Ovary (tissue), 9 donors: ENCODE results near the gene GTF3C1. TPM values are rescaled to one million over a fixed set of nuclear protein-coding genes. Genes with fewer than 3 reads are reported as not detected.

Experiments used
- DNase-seq, 5 donors: peaks; one replicate each; pipeline ENCODE4 v3.0.0-alpha.2; 2019 to 2020
- H3K27ac ChIP-seq, 2 donors: fragments of 200-600 bp; one replicate each; pipeline versions ENCODE4 v1.5.1 to v1.8.0; 2019 to 2022
- H3K27me3 ChIP-seq: fragments of 200-600 bp; one replicate; pipeline ENCODE4 v1.8.0; 2022
- H3K36me3 ChIP-seq: fragments of 200-600 bp; sonication (generic); one replicate; pipeline ENCODE4 v1.5.1; 2019
- H3K4me1 ChIP-seq: one replicate; pipeline ENCODE4 v1.8.1; 2013; ENCODE audit warnings: mild to moderate bottlenecking, moderate library complexity; ENCODE audit not compliant: insufficient read depth
- H3K4me3 ChIP-seq: fragments of 200-600 bp; sonication (generic); one replicate; pipeline ENCODE4 v1.5.1; 2017
- H3K9me3 ChIP-seq, 2 donors: fragments of 200-600 bp in 1 of 2; sonication (generic) in 1 of 2; one replicate each; pipeline versions ENCODE4 v1.5.1 to v1.8.1; 2013 to 2019; ENCODE audit warnings: mild to moderate bottlenecking in 1 of 2, moderate library complexity in 1 of 2
- EP300 ChIP-seq: sonication (generic); formaldehyde crosslinking; IDR thresholded peaks from one replicate; pipeline ENCODE4 v1.6.1; 2017; ENCODE audit warnings: antibody characterized with exemption
- POLR2A ChIP-seq: fragments of 450-650 bp; IDR thresholded peaks from one replicate; pipeline ENCODE4 v1.6.1; 2017; ENCODE audit warnings: antibody characterized with exemption, mild to moderate bottlenecking, moderate library complexity
- WGBS, 3 donors: extraction: QIAGEN DNeasy Blood & Tissue Kit in 1 of 3; methylation state at CpG; one replicate each; pipeline versions ENCODE4 v1.1.5 to v1.1.7; 2013 to 2017; 5-methylcytosine and 5-hydroxymethylcytosine counted together
- intact Hi-C, 4 donors: fragments of 100-400 bp; cut with DNase I; formaldehyde crosslinking; loops; one replicate each; pipeline versions ENCODE4 v1.11.0 to v1.15.1; 2022 to 2023
- polyA plus RNA-seq, 2 donors: library from polyadenylated mRNA; stranded (reverse); fragments of 200-250 nt in 1 of 2; fragments of 350-450 nt in 1 of 2; fragmentation: Illumina TruSeq in 1 of 2; extraction: RNeasy Lipid Tissue Mini Kit (QIAGEN cat#74804) in 1 of 2; gene quantifications; one replicate each; pipeline ENCODE4 v1.2.3, GENCODE V29; 2013 to 2014
- total RNA-seq, 7 donors: library from RNA; depleted of rRNA in 2 of 7; stranded (reverse); fragments of >200 nt in 2 of 7; fragmentation: NEBNext Ultra II Directional in 3 of 7; extraction: Animal tissue kit (Norgen Biotek cat#: 25700) in 3 of 7; gene quantifications; one replicate each; pipeline versions ENCODE4 v1.1.0 to v1.2.4, GENCODE V29; 2016 to 2023
- TF ChIP-seq, protein P1 (sequence below), 3 donors: fragments of 450-650 bp in 2 of 3; fragments of 200-600 bp in 1 of 3; IDR thresholded peaks; one replicate each; pipeline versions ENCODE4 v1.5.1 to v1.8.0; 2016 to 2022; ENCODE audit warnings: antibody characterized with exemption in 3 of 3, mild to moderate bottlenecking in 1 of 3
- donor health status: DM: no; HTN: no; CAD: no; lungs with moderate emphysema.
- donor health status: DM: no; HTN: no; CAD: no.
- donor health status: Bipolar disorder and iron deficiency.
- donor health status: DM: yes; HTN: yes; CAD: no.
- donor health status: DM: no; HTN: no; CAD: no.
- donor health status: DM: yes; HTN: yes; CAD: no.

The GTF3C1 gene
- total and polyA plus RNA-seq, 9 donors: 33.9 to 71.7 (median 52.7) TPM

DNA sequence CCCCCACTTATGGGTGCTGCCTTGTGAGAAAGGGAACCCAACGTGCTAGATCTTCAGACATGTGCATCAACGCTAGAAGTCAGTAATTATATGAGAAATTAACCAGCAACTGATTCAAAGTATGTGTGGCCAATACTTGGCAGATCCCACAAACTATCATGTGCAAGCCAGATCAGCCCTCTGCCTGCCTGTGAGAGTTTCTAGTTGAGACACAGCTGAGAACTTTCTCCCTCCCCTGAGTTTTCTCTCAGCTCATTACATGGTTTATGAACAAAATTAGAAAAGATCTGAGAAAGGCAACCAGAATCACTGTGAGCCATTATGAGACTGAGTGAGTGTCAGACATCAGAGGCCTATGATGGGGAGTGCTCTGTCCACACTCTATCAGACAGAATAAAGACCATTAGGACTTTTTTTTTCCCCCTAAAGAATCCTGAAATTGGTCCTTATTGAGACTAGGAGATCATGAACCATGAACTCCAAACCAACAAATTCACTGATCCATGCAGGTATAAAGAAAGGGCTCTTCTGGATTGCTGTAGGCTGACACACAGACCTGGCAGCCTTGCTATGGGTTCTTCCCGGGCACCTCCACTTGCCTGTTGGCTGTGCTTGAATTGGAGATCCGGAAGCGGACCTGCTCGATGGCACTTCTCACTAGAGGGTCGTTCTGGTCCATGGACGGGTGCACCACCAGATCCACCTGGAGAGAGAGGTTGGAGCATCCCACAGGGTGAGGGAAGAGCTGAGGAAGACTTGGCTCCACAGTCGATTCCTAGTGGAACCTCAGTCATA lies 51.5 kb downstream of the GTF3C1 start:
- TF ChIP-seq, protein P1, sequence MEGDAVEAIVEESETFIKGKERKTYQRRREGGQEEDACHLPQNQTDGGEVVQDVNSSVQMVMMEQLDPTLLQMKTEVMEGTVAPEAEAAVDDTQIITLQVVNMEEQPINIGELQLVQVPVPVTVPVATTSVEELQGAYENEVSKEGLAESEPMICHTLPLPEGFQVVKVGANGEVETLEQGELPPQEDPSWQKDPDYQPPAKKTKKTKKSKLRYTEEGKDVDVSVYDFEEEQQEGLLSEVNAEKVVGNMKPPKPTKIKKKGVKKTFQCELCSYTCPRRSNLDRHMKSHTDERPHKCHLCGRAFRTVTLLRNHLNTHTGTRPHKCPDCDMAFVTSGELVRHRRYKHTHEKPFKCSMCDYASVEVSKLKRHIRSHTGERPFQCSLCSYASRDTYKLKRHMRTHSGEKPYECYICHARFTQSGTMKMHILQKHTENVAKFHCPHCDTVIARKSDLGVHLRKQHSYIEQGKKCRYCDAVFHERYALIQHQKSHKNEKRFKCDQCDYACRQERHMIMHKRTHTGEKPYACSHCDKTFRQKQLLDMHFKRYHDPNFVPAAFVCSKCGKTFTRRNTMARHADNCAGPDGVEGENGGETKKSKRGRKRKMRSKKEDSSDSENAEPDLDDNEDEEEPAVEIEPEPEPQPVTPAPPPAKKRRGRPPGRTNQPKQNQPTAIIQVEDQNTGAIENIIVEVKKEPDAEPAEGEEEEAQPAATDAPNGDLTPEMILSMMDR (IDR thresholded peaks at IDR 0.05): no peak
- no peak for TF ChIP-seq EP300
- TF ChIP-seq POLR2A: no peak
- Histone ChIP-seq H3K4me3 (no peak overlapping the region), H3K27ac (no peak overlapping the region), H3K27me3 (no peaks in the 10 kb centered on the region), H3K36me3 (no peaks in the 10 kb centered on the region), H3K9me3 (no peaks in the 10 kb centered on the region), H3K4me1 (peaks cover 2% of the 10 kb centered on the region)
- intact Hi-C loops: no loop called here
- 82 to 88% (median 83%) methylated on average over 9 of the region's 9 CpGs for WGBS, 3 donors
- no peak for DNase-seq

- Histone ChIP-seq H3K27ac (no peak overlapping the region), H3K4me3 (no peak overlapping the region), H3K36me3 (no peaks in the 10 kb centered on the region), H3K27me3 (no peaks in the 10 kb centered on the region), H3K4me1 (peaks cover 2% of the 10 kb centered on the region), H3K9me3 (no peaks in the 10 kb centered on the region)
- 22 to 44% (median 36%) methylated on average over 13 of the region's 13 CpGs for WGBS, 3 donors
- intact Hi-C loops: no loop called here
- TF ChIP-seq, protein P1 (IDR thresholded peaks at IDR 0.05): no peak
- no peak for TF ChIP-seq POLR2A
- DNase-seq: peak; percentile 53 to 86 (median 72)
Measured at GRCh38 chr16:27495191-27495590, 54.5 kb downstream of the GTF3C1 start.

GRCh38 chr16:27492588-27492979 lies 57.1 kb downstream of the GTF3C1 start:
- no peak overlapping the region for H3K27ac ChIP-seq
- peaks cover 2% of the 10 kb centered on the region for H3K4me1 ChIP-seq
- H3K4me3 ChIP-seq: no peak overlapping the region
- no peaks in the 10 kb centered on the region for H3K36me3 ChIP-seq
- no peaks in the 10 kb centered on the region for H3K27me3 ChIP-seq
- 79 to 90% (median 84%) methylated on average over 11 of the region's 11 CpGs for WGBS, 3 donors
- H3K9me3 ChIP-seq: no peaks in the 10 kb centered on the region
- intact Hi-C loops: no loop called here
- no peak for DNase-seq
- TF ChIP-seq POLR2A (no peak), EP300 (no peak)
- TF ChIP-seq, protein P1 (IDR thresholded peaks at IDR 0.05): no peak

DNA sequence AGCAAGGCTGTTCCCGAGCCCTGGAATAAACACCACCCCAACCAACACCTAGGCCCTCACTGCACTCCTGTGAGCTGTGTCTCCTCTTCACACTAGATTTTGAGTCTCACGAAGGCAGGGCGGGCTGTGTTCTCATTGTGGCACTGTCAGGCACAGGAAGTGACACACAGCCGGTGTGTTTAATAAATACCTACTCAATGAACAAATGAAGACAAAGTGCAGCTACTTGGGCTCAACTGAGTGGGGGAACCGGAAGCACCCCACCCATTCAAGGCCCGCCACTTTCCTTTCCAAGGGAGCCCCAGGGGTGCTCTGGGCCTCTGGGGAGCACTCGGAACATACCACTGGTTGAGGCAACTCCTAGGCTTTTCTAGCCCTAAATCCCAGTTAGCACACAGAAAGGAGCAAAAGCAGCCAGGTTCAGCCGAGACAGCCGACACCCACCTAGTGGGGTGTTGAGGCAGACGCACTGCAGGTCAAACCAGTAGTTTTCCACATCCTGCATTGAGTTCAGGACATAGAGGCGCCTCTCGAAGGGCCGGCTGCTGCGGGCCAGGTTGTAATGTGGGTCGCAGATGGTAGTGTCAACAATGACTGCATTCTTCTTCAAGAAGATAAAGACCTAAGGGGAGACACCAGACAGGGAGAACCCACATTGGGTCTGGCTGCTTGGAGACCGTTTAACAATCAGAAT lies 57.7 kb downstream of the GTF3C1 start:
- Histone ChIP-seq H3K36me3 (no peaks in the 10 kb centered on the region), H3K4me1 (peaks cover 2% of the 10 kb centered on the region), H3K27ac (no peak overlapping the region), H3K4me3 (no peak overlapping the region), H3K27me3 (no peaks in the 10 kb centered on the region), H3K9me3 (no peaks in the 10 kb centered on the region)
- intact Hi-C loops: loop anchor here in 1 of 4 donors (2.0 kb wide), 1 partner anchor 19 kb away; no protein-coding TSS in a partner anchor
- TF ChIP-seq, protein P1 (IDR thresholded peaks at IDR 0.05): no peak
- TF ChIP-seq EP300: no peak
- TF ChIP-seq POLR2A: no peak
- no peak for DNase-seq
- WGBS, 3 donors: 82 to 88% (median 88%) methylated on average over 16 of the region's 16 CpGs
